PFSK-1 (cell line): ENCODE data around the gene GRAMD1B.

Source experiments
- FOXP2 ChIP-seq: optimal IDR thresholded peaks from 2 replicates; pipeline ENCODE3; 2011; ENCODE audit warnings: borderline replicate concordance, control low read depth, inconsistent platforms; ENCODE audit not compliant: insufficient read depth; ENCODE audit errors: extremely low read length, extremely low read depth
- POLR2AphosphoS5 ChIP-seq: IDR thresholded peaks from 2 replicates; pipeline ENCODE4 v1.6.1; 2012; ENCODE audit warnings: low read depth, mild to moderate bottlenecking, control low read depth, low read length, moderate library complexity
- REST ChIP-seq, 2 experiments: IDR thresholded peaks; 2 replicates each; pipeline versions ENCODE4 v1.6.1 to v1.8.0; 2011 to 2012; ENCODE audit warnings: low read depth in 2 of 2, low read length in 2 of 2, control low read depth in 1 of 2, inconsistent platforms in 1 of 2, mild to moderate bottlenecking in 1 of 2, moderate library complexity in 1 of 2; ENCODE audit not compliant: insufficient read depth in 1 of 2
- SIN3A ChIP-seq: IDR thresholded peaks from 2 replicates; pipeline ENCODE4 v1.6.1; 2012; ENCODE audit warnings: mild to moderate bottlenecking, low read length, moderate library complexity, borderline replicate concordance; ENCODE audit not compliant: insufficient read depth
- TAF1 ChIP-seq: IDR thresholded peaks from 2 replicates; pipeline ENCODE4 v1.6.1; 2012; ENCODE audit warnings: low read length, control low read depth, borderline replicate concordance; ENCODE audit not compliant: insufficient read depth

The GRAMD1B gene

GRCh38 chr11:123546515-123546914, 116.4 kb downstream of the GRAMD1B start:
- TF ChIP-seq SIN3A, result no peak
- TF ChIP-seq TAF1, result no peak

GRCh38 chr11:123547180-123547579, 117.1 kb downstream of the GRAMD1B start:
- no peak for TF ChIP-seq FOXP2
- TF ChIP-seq SIN3A, result no peak
- no peak for TF ChIP-seq REST (IDR thresholded peaks at IDR 0.05; ENCODE audit: insufficient read depth in 1 of 2, low read depth in 2 of 2, low read length in 2 of 2)
- TF ChIP-seq POLR2AphosphoS5, result no peak
- TF ChIP-seq TAF1, result no peak

- TF ChIP-seq REST (IDR thresholded peaks at IDR 0.05; ENCODE audit: insufficient read depth in 1 of 2, low read depth in 2 of 2, low read length in 2 of 2) (no peak), POLR2AphosphoS5 (no peak), TAF1 (no peak), SIN3A (no peak), FOXP2 (no peak)
Observed at GRCh38 chr11:123548774-123549173, 118.7 kb downstream of the GRAMD1B start.

GRCh38 chr11:123549926-123550917, 120.2 kb downstream of the GRAMD1B start:
- TF ChIP-seq REST (IDR thresholded peaks at IDR 0.05; ENCODE audit: insufficient read depth in 1 of 2, low read depth in 2 of 2, low read length in 2 of 2) (no peak), TAF1 (no peak), POLR2AphosphoS5 (no peak), FOXP2 (no peak), SIN3A (no peak)

GRCh38 chr11:123551079-123551478, 121.0 kb downstream of the GRAMD1B start:
- TF ChIP-seq TAF1 (no peak), FOXP2 (no peak), POLR2AphosphoS5 (no peak), SIN3A (no peak), REST (IDR thresholded peaks at IDR 0.05; ENCODE audit: insufficient read depth in 1 of 2, low read depth in 2 of 2, low read length in 2 of 2) (no peak)
